K562 (cell line): Measurements from ENCODE around the gene HNRNPDL. TPM values are rescaled to one million over a fixed set of nuclear protein-coding genes. Genes with fewer than 3 reads are reported as not detected.

Experiments used
- ATAC-seq: fragments of 200-7000 bp; cut with Tn5 transposase; 3 replicates; pipeline ENCODE4 v1.9.1; 2020; ENCODE audit warnings: moderate library complexity
- BruUV-seq: library from RNA; stranded (reverse); fragments of 400-500 nt; replicated peaks from 2 replicates; lab custom pipeline; 2021; lab: Mats Ljungman, UMichigan
- CTCF ChIA-PET: fragments of 300-600 bp; formaldehyde crosslinking; extraction: SDS; loops from one replicate; lab custom pipeline; 2021; ENCODE audit warnings: low intra/inter-chr PET ratio; lab: Yijun Ruan, JAX
- POLR2A ChIA-PET: fragments of 300-600, 350-650 bp; sonication (Branson Sonifier 250); formaldehyde crosslinking; extraction: SDS; loops from one replicate; lab custom pipeline; 2021; ENCODE audit warnings: antibody characterized with exemption, inconsistent platforms; lab: Yijun Ruan, JAX
- DNase-seq, 4 experiments: peaks; one replicate each; pipeline versions ENCODE4 v3.0.0 to v3.0.0-alpha.2; 2011 to 2018; ENCODE audit warnings: low spot score in 3 of 4, mixed read lengths in 3 of 4; ENCODE audit errors: extremely low read depth in 1 of 4
- FAIRE-seq: peaks from 2 replicates; lab custom pipeline; 2011; peaks lifted over from hg19 to GRCh38; lab: Jason Lieb, UNC
- H2AFZ ChIP-seq: 2 replicates; pipeline ENCODE4 v1.6.0; 2011; ENCODE audit warnings: low read depth, low read length, control low read depth, inconsistent platforms
- H3K27ac ChIP-seq: fragments of 200-600 bp; 3 replicates; pipeline ENCODE4 v1.8.0; 2011; ENCODE audit warnings: low read depth, mild to moderate bottlenecking, control low read depth, inconsistent platforms, low read length, moderate library complexity, mixed read lengths; ENCODE audit errors: extremely low read depth
- H3K27me3 ChIP-seq, 2 experiments: fragments of 300-600 bp in 1 of 2; 2 replicates in 1 of 2; 3 replicates in 1 of 2; pipeline versions ENCODE4 v1.6.0 to v1.8.0; 2011; ENCODE audit warnings: inconsistent platforms in 2 of 2, low read length in 2 of 2, mild to moderate bottlenecking in 1 of 2, mixed read lengths in 1 of 2, moderate library complexity in 1 of 2; ENCODE audit not compliant: control insufficient read depth in 2 of 2, insufficient read depth in 2 of 2
- H3K36me3 ChIP-seq: fragments of 300-600 bp; 3 replicates; pipeline ENCODE4 v1.8.0; 2011; ENCODE audit warnings: mild to moderate bottlenecking, low read length, inconsistent platforms; ENCODE audit not compliant: control insufficient read depth, insufficient read depth
- H3K4me1 ChIP-seq, 2 experiments: fragments of 200-600 bp in 1 of 2; replicated peaks in 1 of 2; 2 replicates in 1 of 2; 3 replicates in 1 of 2; pipeline versions ENCODE4 v1.5.1 to v1.8.0; 2011; ENCODE audit warnings: inconsistent platforms in 2 of 2, low read length in 2 of 2, mild to moderate bottlenecking in 1 of 2, mixed read lengths in 1 of 2, moderate library complexity in 1 of 2; ENCODE audit not compliant: control insufficient read depth in 2 of 2, insufficient read depth in 2 of 2
- H3K4me2 ChIP-seq: 2 replicates; pipeline ENCODE4 v1.6.1; 2011; ENCODE audit warnings: low read length, control low read depth, inconsistent platforms, mixed read lengths; ENCODE audit not compliant: insufficient read depth
- H3K4me3 ChIP-seq: fragments of 200-600 bp; sonication (generic), shearing (Covaris generic); 2 replicates; pipeline ENCODE4 v1.5.1; 2016; ENCODE audit warnings: control low read depth, inconsistent platforms
- H3K79me2 ChIP-seq: fragments of 200-600 bp; 3 replicates; pipeline ENCODE4 v1.8.0; 2011; ENCODE audit warnings: low read length, inconsistent platforms; ENCODE audit not compliant: control insufficient read depth, insufficient read depth
- H3K9ac ChIP-seq, 2 experiments: 2 replicates each; pipeline versions ENCODE4 v1.6.0 to v1.6.1; 2011; ENCODE audit warnings: low read depth in 2 of 2, low read length in 2 of 2, control low read depth in 1 of 2, inconsistent platforms in 1 of 2, mild to moderate bottlenecking in 1 of 2, mixed read lengths in 1 of 2; ENCODE audit not compliant: insufficient read depth in 1 of 2
- H3K9me1 ChIP-seq: one replicate; pipeline ENCODE4 v1.6.0; 2011; ENCODE audit warnings: inconsistent platforms, mild to moderate bottlenecking, low read length, moderate library complexity; ENCODE audit not compliant: control insufficient read depth, insufficient read depth
- H3K9me3 ChIP-seq: replicated peaks from 2 replicates; pipeline ENCODE4 v1.5.1; 2011; ENCODE audit warnings: low read depth, low read length, inconsistent platforms; ENCODE audit not compliant: control insufficient read depth, insufficient read depth
- H4K20me1 ChIP-seq: replicated peaks from 2 replicates; pipeline ENCODE4 v1.6.1; 2011; ENCODE audit warnings: low read length, inconsistent platforms, mixed read lengths; ENCODE audit not compliant: control insufficient read depth, insufficient read depth
- ASH1L ChIP-seq: fragments of 450-650 bp; IDR thresholded peaks from 2 replicates; pipeline ENCODE4 v1.6.1; 2018; ENCODE audit warnings: borderline replicate concordance, mild to moderate bottlenecking, low read depth; ENCODE audit not compliant: partially characterized antibody
- POLR2AphosphoS5 ChIP-seq: IDR thresholded peaks from 2 replicates; pipeline ENCODE4 v1.6.1; 2011; ENCODE audit warnings: mild to moderate bottlenecking, low read depth, low read length, moderate library complexity; ENCODE audit not compliant: control insufficient read depth, insufficient read depth
- ZC3H4 ChIP-seq: sonication (generic); formaldehyde crosslinking; IDR thresholded peaks from 2 replicates; pipeline ENCODE4 v1.9.0; 2021; ENCODE audit warnings: missing genetic modification reagents, borderline replicate concordance
- ZNF133 ChIP-seq: fragments of 250-450 bp; sonication (Bioruptor Pico); IDR thresholded peaks from 2 replicates; pipeline ENCODE4 v1.4.0; 2020; ENCODE audit warnings: mild to moderate bottlenecking
- ZNF239 ChIP-seq: fragments of 250-450 bp; sonication (Bioruptor Pico); IDR thresholded peaks from 2 replicates; pipeline ENCODE4 v1.4.0; 2020; ENCODE audit warnings: mild to moderate bottlenecking
- ZNF274 ChIP-seq: IDR thresholded peaks from 2 replicates; pipeline ENCODE4 v1.6.1; 2011; ENCODE audit warnings: low read depth, mild to moderate bottlenecking, low read length, moderate library complexity, borderline replicate concordance
- WGBS: fragments of 100-300 bp; shearing (Covaris generic); methylation state at CpG from one replicate; pipeline ENCODE4 v1.1.6; 2016; ENCODE audit warnings: low coverage, mixed read lengths; ENCODE audit not compliant: insufficient coverage; ENCODE audit errors: missing lambda C conversion rate; 5-methylcytosine and 5-hydroxymethylcytosine counted together
- in situ Hi-C: fragments of 300-500 bp; cut with MboI; formaldehyde crosslinking; loops from 4 replicates; pipeline ENCODE4 v1.15.0; 2018; ENCODE audit warnings: inconsistent platforms, mixed read lengths
- intact Hi-C: fragments of 100-400 bp; cut with micrococcal nuclease; formaldehyde crosslinking; loops from 2 replicates; pipeline ENCODE4 v1.14.2; 2022
- polyA plus RNA-seq, 8 experiments: library from polyadenylated mRNA; depleted of rRNA in 4 of 8; stranded (reverse) in 5 of 8; unstranded in 3 of 8; fragments of >200 nt; fragmentation: Nextera tagmentation in 2 of 8; fragmentation: Illumina TruSeq in 1 of 8; extraction: Ambion mirVana in 2 of 8; extraction: Trizol in 1 of 8; gene quantifications; 2 replicates each; pipeline versions ENCODE4 v1.2.1 to v1.2.3, GENCODE V29; 2011 to 2014; ENCODE audit warnings: inconsistent platforms in 1 of 8, missing spikeins in 1 of 8
- total RNA-seq, 7 experiments: library from RNA; depleted of rRNA in 6 of 7; stranded (reverse); fragments of >200 nt in 6 of 7; fragmentation: Illumina TruSeq in 2 of 7; extraction: Trizol in 2 of 7; gene quantifications; 2 replicates each; pipeline versions ENCODE4 v1.2.1 to v1.2.3, GENCODE V29; 2011 to 2021; ENCODE audit warnings: low replicate concordance in 1 of 7
- TF ChIP-seq, protein P1 (sequence below): fragments of 450-650 bp; conservative IDR thresholded peaks from 2 replicates; pipeline ENCODE4 v1.6.1; 2016; ENCODE audit warnings: missing genetic modification characterization, low read depth, mild to moderate bottlenecking, control low read depth, missing compliant biosample characterization
- TF ChIP-seq, protein P2 (sequence below): fragments of 450-650 bp; IDR thresholded peaks from 2 replicates; pipeline ENCODE4 v1.6.1; 2018; ENCODE audit not compliant: partially characterized antibody

Gene HNRNPDL
- total and polyA plus RNA-seq, 9 of the 15 experiments (the other 6 are each of a cell fraction or from before 2014, with no cell fraction given) = 243 to 652 (median 351) TPM

DNA sequence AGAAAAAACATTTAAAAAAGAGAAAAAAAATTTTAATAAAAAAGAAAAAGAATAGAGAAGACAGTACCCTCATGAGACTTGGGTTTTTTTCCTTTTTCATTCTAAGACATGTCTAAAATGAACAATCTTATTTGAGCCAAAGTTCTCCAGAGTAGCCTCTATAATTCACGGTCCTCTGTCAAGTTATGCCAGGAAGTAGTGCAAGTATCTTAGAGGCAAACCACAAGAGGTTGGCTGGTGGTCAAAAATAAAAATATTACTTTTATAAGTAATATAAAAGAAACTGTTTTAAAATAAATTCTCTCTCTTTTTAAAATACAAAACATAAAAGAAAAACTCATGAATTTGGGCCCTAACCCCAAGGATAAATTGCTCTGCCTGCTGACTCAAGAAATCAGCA, 26.5 kb downstream of the HNRNPDL start:
- WGBS = 44% methylated on average over 1 of the region's 1 CpG

More for the DNA sequence above, 26.5 kb downstream of the HNRNPDL start:
- TF ChIP-seq POLR2AphosphoS5 (no peak), ZNF133 (CRISPR knock-in tag) (no peak), ZNF274 (no peak), ZC3H4 (no peak), ASH1L (no peak), ZNF239 (no peak)
- TF ChIP-seq, protein P1, sequence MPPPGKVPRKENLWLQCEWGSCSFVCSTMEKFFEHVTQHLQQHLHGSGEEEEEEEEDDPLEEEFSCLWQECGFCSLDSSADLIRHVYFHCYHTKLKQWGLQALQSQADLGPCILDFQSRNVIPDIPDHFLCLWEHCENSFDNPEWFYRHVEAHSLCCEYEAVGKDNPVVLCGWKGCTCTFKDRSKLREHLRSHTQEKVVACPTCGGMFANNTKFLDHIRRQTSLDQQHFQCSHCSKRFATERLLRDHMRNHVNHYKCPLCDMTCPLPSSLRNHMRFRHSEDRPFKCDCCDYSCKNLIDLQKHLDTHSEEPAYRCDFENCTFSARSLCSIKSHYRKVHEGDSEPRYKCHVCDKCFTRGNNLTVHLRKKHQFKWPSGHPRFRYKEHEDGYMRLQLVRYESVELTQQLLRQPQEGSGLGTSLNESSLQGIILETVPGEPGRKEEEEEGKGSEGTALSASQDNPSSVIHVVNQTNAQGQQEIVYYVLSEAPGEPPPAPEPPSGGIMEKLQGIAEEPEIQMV (tag) = no peak
- TF ChIP-seq, protein P2, sequence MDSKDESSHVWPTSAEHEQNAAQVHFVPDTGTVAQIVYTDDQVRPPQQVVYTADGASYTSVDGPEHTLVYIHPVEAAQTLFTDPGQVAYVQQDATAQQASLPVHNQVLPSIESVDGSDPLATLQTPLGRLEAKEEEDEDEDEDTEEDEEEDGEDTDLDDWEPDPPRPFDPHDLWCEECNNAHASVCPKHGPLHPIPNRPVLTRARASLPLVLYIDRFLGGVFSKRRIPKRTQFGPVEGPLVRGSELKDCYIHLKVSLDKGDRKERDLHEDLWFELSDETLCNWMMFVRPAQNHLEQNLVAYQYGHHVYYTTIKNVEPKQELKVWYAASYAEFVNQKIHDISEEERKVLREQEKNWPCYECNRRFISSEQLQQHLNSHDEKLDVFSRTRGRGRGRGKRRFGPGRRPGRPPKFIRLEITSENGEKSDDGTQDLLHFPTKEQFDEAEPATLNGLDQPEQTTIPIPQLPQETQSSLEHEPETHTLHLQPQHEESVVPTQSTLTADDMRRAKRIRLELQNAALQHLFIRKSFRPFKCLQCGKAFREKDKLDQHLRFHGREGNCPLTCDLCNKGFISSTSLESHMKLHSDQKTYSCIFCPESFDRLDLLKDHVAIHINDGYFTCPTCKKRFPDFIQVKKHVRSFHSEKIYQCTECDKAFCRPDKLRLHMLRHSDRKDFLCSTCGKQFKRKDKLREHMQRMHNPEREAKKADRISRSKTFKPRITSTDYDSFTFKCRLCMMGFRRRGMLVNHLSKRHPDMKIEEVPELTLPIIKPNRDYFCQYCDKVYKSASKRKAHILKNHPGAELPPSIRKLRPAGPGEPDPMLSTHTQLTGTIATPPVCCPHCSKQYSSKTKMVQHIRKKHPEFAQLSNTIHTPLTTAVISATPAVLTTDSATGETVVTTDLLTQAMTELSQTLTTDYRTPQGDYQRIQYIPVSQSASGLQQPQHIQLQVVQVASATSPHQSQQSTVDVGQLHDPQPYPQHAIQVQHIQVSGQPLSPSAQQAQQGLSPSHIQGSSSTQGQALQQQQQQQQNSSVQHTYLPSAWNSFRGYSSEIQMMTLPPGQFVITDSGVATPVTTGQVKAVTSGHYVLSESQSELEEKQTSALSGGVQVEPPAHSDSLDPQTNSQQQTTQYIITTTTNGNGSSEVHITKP = no peak
- H2AFZ ChIP-seq = no peak overlapping the region
- no peaks in the 10 kb centered on the region for H3K27me3 ChIP-seq
- peaks cover 0 to 4% of the 10 kb centered on the region in 2 experiments; a peak in 3 of 5 replicates for H3K4me1 ChIP-seq
- intact Hi-C loops (no loop called here), in situ Hi-C loops (no loop called here)
- no peak overlapping the region for H3K9ac ChIP-seq
- no peak overlapping the region for H3K27ac ChIP-seq
- no peak overlapping the region for H3K4me2 ChIP-seq
- H3K9me3 ChIP-seq = no peaks in the 10 kb centered on the region
- no TSS peak for BruUV-seq
- H3K4me3 ChIP-seq = no peak overlapping the region
- no peaks in the 10 kb centered on the region for H3K79me2 ChIP-seq
- H3K36me3 ChIP-seq = no peaks in the 10 kb centered on the region
- CTCF ChIA-PET = no interaction called here
- POLR2A ChIA-PET = interaction anchor here (2.2 kb wide), 1 partner anchor 26 kb away, joined by 6 read pairs; no protein-coding TSS in a partner anchor
- ATAC-seq (no peak), FAIRE-seq (no peak), DNase-seq (no peak)
- peaks cover 2% of the 10 kb centered on the region for H3K9me1 ChIP-seq
- no peaks in the 10 kb centered on the region for H4K20me1 ChIP-seq
